Stimulated activated CD8-positive, alpha-beta memory T cell treated with anti-CD3 and anti-CD28 coated beads, Interleukin-7, amount 100 ng/mL, for 24 hours (primary cell): ENCODE results near the gene SNX9.
A peak's percentile ranks its signal among the peaks of the same experiment; 100 is the strongest.

Experiments
- DNase-seq: peaks from one replicate; pipeline ENCODE4 v3.0.0-alpha.2; 2020; ENCODE audit warnings: low read depth

The SNX9 gene

GRCh38 chr6:157804448-157805327 lies 18.4 kb upstream of the SNX9 start:
- DNase-seq = no peak

GRCh38 chr6:157806131-157806855 lies 16.8 kb upstream of the SNX9 start:
- no peak for DNase-seq

- no peak for DNase-seq
These were observed 16.2 kb upstream of the SNX9 start for GRCh38 chr6:157806856-157807215.

GRCh38 chr6:157808405-157808950 lies 14.6 kb upstream of the SNX9 start:
- no peak for DNase-seq

- no peak for DNase-seq
These were observed 13.4 kb upstream of the SNX9 start for GRCh38 chr6:157809613-157810012.

- DNase-seq = no peak
These were observed 11.9 kb upstream of the SNX9 start for GRCh38 chr6:157811137-157811475.

GRCh38 chr6:157811476-157812173 lies 11.4 kb upstream of the SNX9 start:
- DNase-seq = no peak

- DNase-seq = no peak
These were observed 10.4 kb upstream of the SNX9 start for GRCh38 chr6:157812425-157813171.

- DNase-seq = no peak
These were observed 9.9 kb upstream of the SNX9 start for GRCh38 chr6:157813191-157813590.

GRCh38 chr6:157813750-157814455 lies 9.1 kb upstream of the SNX9 start:
- DNase-seq = no peak

GRCh38 chr6:157814883-157815282 lies 8.2 kb upstream of the SNX9 start:
- no peak for DNase-seq

GRCh38 chr6:157821342-157822033 lies 1.6 kb upstream of the SNX9 start:
- no peak for DNase-seq

- DNase-seq = no peak
These were observed 623 bp upstream of the SNX9 start for GRCh38 chr6:157822245-157823000.

- peak; percentile 45 for DNase-seq
These were observed 703 bp downstream of the SNX9 start for GRCh38 chr6:157823528-157824370.

GRCh38 chr6:157825243-157825904 lies 2.3 kb downstream of the SNX9 start:
- no peak for DNase-seq

GRCh38 chr6:157830354-157831017 lies 7.4 kb downstream of the SNX9 start:
- DNase-seq = no peak

- no peak for DNase-seq
These were observed 7.9 kb downstream of the SNX9 start for GRCh38 chr6:157831018-157831369.
